NK-92 (cell line): Measurements from ENCODE around the gene TRDN.

Experiments
- DNase-seq: peaks from one replicate; lab custom pipeline; 2025; ENCODE audit not compliant: unreplicated experiment; lab: John Stamatoyannopoulos, UW

Gene TRDN, protein sequence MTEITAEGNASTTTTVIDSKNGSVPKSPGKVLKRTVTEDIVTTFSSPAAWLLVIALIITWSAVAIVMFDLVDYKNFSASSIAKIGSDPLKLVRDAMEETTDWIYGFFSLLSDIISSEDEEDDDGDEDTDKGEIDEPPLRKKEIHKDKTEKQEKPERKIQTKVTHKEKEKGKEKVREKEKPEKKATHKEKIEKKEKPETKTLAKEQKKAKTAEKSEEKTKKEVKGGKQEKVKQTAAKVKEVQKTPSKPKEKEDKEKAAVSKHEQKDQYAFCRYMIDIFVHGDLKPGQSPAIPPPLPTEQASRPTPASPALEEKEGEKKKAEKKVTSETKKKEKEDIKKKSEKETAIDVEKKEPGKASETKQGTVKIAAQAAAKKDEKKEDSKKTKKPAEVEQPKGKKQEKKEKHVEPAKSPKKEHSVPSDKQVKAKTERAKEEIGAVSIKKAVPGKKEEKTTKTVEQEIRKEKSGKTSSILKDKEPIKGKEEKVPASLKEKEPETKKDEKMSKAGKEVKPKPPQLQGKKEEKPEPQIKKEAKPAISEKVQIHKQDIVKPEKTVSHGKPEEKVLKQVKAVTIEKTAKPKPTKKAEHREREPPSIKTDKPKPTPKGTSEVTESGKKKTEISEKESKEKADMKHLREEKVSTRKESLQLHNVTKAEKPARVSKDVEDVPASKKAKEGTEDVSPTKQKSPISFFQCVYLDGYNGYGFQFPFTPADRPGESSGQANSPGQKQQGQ

DNA sequence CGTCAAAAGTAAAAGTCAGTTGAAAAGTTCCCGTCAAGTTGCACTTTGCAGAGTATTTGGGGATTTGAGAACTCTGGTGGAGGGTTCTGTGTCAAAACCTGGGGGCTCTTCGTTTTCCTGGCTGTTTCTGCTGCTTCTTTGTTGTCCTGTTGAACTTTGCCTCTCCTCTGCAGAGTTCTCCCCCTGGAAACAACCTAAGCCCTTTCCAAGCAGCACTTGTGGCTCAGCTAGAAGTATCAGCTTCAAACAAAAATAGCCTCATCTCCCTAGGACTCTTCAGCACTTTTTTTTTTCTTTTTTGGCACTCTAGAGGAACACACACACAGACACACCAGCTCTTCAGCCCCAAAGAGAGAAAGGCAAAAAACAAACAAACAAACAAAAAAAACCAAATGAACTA, at the start of gene TRDN:
TRDN (minus strand) TSS at position 169 of the 400 bp plus-strand sequence. CDS start 175 bp downstream, outside the sequence.
- DNase-seq = no peak

GRCh38 chr6:123681957-123682462, 45.3 kb upstream of the TRDN start:
- no peak for DNase-seq

DNA sequence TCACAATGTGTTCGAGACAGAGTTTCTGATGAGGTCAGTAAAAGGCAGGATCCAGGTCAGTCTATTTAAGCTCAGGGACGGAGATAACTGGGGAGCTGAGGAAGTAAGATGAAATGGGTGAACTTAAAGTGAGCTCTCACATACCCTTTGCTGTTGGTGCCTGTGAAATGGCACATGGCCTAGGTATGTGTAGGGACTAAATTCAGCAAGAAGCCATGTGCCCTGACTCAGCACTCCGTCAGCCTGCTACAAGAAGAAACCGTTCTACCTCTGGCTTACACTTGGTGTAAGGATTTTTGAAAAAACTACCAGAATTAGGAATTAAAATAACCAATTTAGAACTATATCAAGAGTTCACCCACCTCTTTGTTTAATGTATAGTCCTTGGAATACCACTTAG, 41.1 kb upstream of the TRDN start:
- DNase-seq = no peak

GRCh38 chr6:123676793-123677192, 40.0 kb upstream of the TRDN start:
- no peak for DNase-seq

GRCh38 chr6:123668965-123669591, 32.3 kb upstream of the TRDN start:
- DNase-seq = no peak

- DNase-seq = no peak
Measured at GRCh38 chr6:123668063-123668462, 31.3 kb upstream of the TRDN start.

- no peak for DNase-seq
Measured at GRCh38 chr6:123663436-123663835, 26.7 kb upstream of the TRDN start.

GRCh38 chr6:123662757-123663156, 26.0 kb upstream of the TRDN start:
- DNase-seq = no peak

DNA sequence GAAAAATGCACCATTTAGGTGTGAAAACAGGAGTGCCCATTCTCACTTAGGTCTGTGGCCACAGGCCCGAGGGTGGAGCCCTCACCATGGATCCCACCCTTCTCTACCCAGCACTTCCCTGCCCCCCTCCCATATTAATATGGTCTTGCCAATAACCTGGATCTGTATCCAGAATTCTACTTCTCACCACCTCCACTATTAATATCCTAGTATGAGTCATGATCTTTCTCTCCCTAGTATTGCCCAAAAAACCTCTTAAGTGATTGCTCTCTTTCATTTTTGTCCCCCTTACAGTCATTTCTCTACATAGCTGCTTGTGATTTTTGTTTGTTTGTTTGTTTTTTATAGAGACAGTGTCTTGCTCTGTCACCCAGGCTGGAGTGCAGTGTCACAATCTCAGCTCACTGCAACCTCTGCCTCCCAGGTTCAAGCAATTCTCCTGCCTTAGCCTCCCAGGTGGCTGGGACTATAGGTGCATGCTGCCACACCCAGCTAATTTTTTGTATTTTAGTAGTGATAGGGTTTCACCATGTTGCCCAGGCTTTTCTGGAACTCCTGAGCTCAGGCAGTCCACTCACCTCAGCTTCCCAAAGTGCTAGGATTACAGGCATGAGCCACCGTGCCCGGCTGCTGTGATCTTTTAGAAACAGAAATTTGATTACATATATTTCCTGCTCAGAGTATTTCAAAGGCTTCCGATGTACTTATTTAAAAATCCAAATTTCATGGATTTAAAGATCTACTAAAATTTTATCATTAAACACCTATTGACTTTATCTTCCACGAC, 24.5 kb upstream of the TRDN start:
- DNase-seq = no peak

GRCh38 chr6:123659960-123660748, 23.4 kb upstream of the TRDN start:
- no peak for DNase-seq

DNA sequence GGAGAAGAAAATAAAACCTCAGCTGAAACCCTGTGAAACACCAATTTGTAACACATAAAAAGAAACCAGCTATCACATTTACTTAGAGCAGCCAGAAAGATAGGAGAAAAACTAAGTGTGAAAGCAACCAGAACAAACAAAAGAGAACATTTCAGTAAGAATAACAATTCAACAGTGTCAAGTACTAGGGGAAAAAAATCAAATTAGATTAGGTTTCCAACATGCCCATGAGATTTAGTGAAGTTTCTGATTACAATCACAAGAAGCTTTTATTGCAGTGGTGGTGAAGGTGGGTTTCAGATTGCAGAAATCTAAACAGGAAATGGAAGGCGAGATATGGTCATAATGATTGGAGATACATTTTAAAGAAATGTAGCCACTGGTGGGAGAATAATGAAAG, 22.1 kb upstream of the TRDN start:
- no peak for DNase-seq

DNA sequence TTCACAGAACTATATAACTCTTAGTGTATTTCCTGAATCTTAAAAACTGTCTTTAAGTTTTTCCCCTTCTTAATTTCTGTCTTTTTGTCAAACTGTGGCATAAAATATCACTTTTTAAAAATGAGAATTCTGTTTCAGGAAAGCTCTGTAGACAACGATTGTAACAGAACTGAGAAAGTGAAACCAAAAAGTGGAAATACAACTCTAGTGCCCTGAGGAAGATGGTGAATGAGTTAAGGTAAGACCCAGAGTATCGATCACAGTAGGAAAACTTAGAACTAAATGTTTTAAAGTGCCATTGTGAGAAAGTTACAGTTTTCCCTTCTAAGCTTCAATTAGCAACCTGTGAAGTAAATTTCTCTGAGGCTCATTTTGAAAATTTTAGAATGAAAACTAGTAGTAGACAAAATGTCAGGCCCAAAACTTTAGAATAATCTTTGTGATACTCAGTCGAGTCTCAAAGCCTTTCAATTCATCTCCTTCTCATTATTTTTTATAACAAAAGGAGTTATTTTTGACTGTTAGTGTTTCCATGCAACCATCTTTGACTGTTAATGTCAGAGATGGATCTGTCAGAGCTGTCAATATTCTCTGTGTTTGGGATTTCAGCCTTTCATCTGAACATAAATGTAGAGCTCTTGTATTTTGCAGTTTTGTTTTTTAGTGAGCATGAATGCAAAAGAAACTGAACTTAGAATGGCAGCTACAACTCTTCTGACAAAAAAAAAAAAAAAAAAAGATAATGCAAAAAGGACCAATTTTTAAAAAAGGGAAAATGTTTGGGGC, 19.0 kb upstream of the TRDN start:
- DNase-seq = no peak

- DNase-seq = no peak
Measured at GRCh38 chr6:123648723-123649122, 12.0 kb upstream of the TRDN start.

DNA sequence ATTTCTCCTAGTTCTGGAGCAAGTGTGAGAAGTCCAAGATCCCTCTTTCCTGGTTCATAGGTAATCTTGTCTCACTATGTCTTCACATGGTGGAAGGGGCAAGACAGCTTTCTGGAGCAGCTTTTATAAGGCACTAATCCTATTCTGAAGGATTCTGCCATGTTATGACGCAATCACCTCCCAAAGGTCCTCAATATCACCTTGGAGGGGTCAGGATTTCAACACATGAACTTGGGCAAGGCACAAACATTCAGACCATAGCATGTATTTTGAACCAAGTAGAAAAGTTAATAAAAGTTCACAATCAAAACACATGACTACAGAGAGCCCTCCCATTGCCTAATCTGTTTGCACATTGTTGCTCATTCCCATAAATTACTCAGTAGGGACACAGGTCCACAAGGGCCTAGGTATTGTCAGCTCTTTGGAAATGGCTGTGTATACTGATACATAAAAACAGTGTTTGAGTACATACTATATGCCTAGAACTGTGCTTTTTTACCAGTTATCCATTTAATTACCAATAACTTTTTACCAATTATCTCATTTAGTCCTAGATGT, 11.3 kb upstream of the TRDN start:
- DNase-seq = no peak

- no peak for DNase-seq
Measured at GRCh38 chr6:123641497-123641896, 4.7 kb upstream of the TRDN start.

DNA sequence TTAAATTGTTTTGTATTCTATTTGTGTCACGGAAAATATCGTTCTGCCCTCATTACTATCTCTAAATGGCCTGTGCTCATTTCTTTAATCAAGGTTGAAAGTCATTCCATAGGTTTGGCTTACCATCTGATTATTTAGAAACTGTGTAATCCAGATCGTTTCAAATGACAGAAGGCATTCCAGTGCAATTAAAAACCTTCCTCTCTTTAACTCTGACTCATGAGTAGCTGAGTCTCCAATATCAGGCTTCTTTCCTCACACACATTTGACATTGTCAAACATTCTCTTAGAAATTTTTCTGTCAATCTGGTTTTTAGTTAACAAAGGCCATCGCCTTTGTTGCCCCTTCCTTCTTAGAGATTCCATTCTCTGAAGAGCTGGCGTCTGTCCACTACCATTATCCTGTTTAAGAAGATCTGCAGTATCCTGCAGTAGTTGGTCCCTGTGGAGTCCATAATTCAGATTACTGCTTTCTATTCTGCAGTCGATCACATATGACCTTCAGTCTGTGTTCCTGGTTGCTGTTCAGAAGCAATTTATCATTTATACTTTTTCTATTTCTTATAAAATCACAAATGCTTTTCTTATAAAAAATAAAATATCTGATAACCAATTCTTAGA, 3.9 kb upstream of the TRDN start:
- no peak for DNase-seq

DNA sequence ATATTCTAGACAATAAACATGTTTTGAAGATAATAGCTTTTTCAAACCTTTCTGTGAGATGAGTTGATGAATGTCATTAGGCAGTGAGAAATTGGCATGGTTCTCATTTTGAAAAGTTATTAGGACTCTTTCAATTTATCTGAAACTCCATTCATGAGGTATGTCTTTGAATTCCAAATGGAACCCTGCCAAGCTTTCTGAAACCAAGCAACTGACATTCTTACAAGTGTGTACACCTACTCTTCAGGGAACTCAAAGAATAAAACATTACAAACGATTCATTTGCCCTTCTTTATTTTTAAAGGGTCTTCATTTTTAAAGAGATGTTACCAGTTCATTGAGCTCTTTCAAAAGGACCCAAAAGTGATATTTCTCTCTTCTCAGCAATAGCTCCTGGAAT, 2.1 kb upstream of the TRDN start:
- DNase-seq = no peak

GRCh38 chr6:123636282-123636681, 468 bp downstream of the TRDN start:
- DNase-seq = no peak

DNA sequence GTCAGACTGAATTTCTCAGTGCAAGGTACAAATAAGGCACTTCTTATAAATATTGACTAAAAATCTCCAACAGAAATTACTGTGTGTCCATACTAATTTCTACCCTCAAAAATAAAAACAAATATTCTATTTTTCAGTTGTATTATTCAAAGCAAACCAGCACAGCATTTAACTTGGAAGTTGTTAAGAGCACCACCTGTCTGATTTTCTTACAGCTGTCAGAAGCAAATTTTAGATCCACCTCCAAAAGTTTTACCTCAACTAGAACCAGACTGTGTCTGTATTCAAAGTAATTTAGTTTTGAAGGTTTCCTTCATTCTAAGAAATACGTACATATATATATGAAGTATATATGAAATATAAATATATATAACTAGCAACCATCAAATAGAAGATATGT, 1.2 kb downstream of the TRDN start:
- DNase-seq = no peak
